Uterus (tissue), 4 donors: Measurements from ENCODE around the gene GCHFR. TPM values are rescaled to one million over a fixed set of nuclear protein-coding genes. Genes with fewer than 3 reads are reported as not detected.

Experiments used
- DNase-seq, 2 donors: peaks; one replicate each; pipeline ENCODE4 v3.0.0-alpha.2; 2019 to 2020
- H3K27ac ChIP-seq, 2 donors: fragments of 200-600 bp; sonication (generic); 1 replicate in 1 of 2; 2 replicates in 1 of 2; pipeline ENCODE4 v1.5.1; 2016 to 2018
- H3K27me3 ChIP-seq, 2 donors: fragments of 200-600 bp; sonication (generic); one replicate each; pipeline ENCODE4 v1.5.1; 2018 to 2019; ENCODE audit warnings: control low read depth in 1 of 2
- H3K36me3 ChIP-seq, 2 donors: fragments of 200-600 bp; sonication (generic); one replicate each; pipeline ENCODE4 v1.5.1; 2019; ENCODE audit warnings: control low read depth in 1 of 2
- H3K4me1 ChIP-seq, 2 donors: fragments of 200-600 bp; sonication (generic); one replicate each; pipeline ENCODE4 v1.5.1; 2018 to 2019; ENCODE audit warnings: control low read depth in 1 of 2
- H3K4me3 ChIP-seq, 2 donors: fragments of 200-600 bp; sonication (generic); 1 replicate in 1 of 2; 2 replicates in 1 of 2; pipeline ENCODE4 v1.5.1; 2018 to 2019; ENCODE audit warnings: mild to moderate bottlenecking in 1 of 2
- H3K9me3 ChIP-seq, 2 donors: fragments of 200-600 bp; sonication (generic); one replicate each; pipeline ENCODE4 v1.5.1; 2019; ENCODE audit warnings: control low read depth in 1 of 2
- POLR2A ChIP-seq, 2 donors: fragments of 450-650 bp; IDR thresholded peaks; one replicate each; pipeline ENCODE4 v1.6.1; 2016; ENCODE audit warnings: antibody characterized with exemption in 2 of 2, mild to moderate bottlenecking in 1 of 2, moderate library complexity in 1 of 2
- intact Hi-C: fragments of 100-400 bp; cut with DNase I; formaldehyde crosslinking; loops from one replicate; pipeline ENCODE4 v1.15.1; 2023; ENCODE audit warnings: low total_unique reads
- total RNA-seq, 4 donors: library from RNA; depleted of rRNA in 3 of 4; stranded (reverse); fragments of >200 nt in 3 of 4; gene quantifications; one replicate each; pipeline versions ENCODE4 v1.1.0 to v1.2.4, GENCODE V29; 2014 to 2023
- TF ChIP-seq, protein P1 (sequence below), 4 experiments: fragments of 200-600 bp in 2 of 4; fragments of 450-650 bp in 2 of 4; sonication (generic) in 2 of 4; IDR thresholded peaks; one replicate each; pipeline ENCODE4 v1.5.1; 2016 to 2019; ENCODE audit warnings: antibody characterized with exemption in 4 of 4, mild to moderate bottlenecking in 2 of 4, moderate library complexity in 1 of 4
- donor health status: DM: yes; HTN: yes; CAD: no.

Gene GCHFR
- total RNA-seq, 4 donors from 2014 or later: 6.2 to 113 (median 34.5) TPM

DNA sequence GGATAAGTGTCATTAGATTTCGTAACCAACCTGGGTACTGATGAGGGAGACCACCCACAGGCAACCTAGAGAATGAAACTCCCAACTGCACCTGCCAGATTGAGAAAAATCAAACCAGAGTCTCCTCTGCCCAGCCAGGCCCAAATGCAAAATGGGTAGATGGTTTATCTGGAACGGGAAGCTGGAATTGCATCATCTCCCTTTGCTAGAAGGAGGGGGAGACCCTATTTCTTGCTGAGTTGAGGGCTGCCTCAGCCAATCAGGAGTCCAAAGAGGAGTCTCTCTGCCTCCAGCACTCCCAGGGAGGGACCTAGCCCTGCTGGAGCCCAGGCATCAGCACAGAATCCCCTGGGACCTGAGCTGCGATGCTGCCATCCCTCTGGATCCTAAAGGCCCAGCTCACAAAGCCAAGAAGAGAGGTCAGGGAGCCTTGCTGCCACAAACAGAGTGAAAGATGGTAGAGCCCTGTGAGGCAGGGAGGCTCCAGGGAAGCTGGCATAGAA is 16.9 kb upstream of the GCHFR start:
- Histone ChIP-seq H3K27me3 (no peaks in the 10 kb centered on the region), H3K4me3 (no peak overlapping the region), H3K36me3 (no peaks in the 10 kb centered on the region), H3K27ac (no peak overlapping the region), H3K4me1 (no peaks in the 10 kb centered on the region), H3K9me3 (no peaks in the 10 kb centered on the region)
- TF ChIP-seq POLR2A (IDR thresholded peaks at IDR 0.05): no peak
- TF ChIP-seq, protein P1, sequence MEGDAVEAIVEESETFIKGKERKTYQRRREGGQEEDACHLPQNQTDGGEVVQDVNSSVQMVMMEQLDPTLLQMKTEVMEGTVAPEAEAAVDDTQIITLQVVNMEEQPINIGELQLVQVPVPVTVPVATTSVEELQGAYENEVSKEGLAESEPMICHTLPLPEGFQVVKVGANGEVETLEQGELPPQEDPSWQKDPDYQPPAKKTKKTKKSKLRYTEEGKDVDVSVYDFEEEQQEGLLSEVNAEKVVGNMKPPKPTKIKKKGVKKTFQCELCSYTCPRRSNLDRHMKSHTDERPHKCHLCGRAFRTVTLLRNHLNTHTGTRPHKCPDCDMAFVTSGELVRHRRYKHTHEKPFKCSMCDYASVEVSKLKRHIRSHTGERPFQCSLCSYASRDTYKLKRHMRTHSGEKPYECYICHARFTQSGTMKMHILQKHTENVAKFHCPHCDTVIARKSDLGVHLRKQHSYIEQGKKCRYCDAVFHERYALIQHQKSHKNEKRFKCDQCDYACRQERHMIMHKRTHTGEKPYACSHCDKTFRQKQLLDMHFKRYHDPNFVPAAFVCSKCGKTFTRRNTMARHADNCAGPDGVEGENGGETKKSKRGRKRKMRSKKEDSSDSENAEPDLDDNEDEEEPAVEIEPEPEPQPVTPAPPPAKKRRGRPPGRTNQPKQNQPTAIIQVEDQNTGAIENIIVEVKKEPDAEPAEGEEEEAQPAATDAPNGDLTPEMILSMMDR (IDR thresholded peaks at IDR 0.05): no peak
- intact Hi-C loops: no loop called here
- no peak for DNase-seq

DNA sequence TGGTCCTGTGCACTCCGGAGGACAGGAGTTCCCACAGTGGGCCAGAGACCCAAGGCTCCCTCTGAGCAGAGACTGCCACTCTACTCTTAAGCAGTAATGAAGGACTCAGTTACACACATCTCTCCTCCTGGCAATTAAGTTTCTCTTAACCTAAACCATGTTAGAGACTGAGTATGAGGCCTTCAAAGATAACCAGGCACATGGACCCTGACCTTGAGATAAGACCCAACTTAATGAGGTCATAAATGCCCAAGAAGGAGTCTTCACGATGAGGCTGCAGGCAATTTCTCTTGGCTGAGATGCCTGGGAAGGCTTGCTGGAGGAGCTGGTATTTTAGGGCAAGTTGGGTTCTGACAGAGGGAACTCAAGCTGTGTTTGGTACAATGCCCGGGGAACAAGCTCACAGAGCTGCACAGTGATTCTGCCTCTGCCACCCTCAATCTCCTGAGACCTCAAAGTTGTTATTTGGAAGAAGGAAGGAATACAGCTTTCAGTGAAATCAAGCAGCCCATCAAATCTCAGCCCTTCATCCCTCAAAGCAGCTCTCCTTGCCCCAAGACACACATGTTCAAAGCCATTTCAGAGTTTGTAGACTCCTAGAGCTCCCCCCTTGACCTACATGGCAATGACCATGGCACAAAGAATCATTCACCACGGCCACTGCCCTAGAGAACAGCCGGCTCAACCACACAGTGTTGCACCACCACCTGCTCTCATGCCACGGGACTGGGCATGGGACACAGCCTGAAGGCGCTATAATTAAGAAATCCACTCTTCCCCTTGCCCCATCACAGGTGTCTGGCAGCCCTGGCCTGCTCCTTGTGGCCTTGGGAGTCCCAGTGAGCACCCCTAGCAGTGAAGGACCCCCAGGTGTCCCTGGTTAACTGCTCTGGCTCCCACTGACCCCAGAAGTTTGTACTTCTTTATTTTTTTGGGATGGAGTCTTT is 15.9 kb upstream of the GCHFR start:
- no peaks in the 10 kb centered on the region for H3K36me3 ChIP-seq

DNA sequence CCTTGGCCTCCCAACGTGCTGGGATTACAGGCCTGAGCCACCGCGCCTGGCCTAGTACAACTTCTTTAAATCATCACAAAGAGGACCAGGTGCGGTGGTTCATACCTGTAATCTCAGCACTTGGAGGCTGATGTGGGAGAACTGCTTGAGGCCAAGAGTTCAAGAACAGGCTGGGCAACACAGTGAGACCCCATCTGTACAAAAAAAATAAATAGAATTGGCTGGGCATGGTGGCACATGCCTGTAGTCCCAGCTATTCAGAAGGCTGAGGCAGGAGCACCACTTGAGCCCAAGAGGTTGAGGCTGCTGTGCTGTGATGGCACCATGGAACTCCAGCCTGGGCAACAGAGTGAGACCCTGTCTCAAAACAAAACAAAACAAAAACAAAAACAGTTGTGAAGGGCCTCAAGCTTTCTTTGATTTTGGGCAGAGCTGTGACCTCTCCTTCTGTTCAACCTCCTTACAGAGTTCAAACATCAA is 14.7 kb upstream of the GCHFR start:
- no peak overlapping the region for H3K27ac ChIP-seq
- no peak for TF ChIP-seq POLR2A (IDR thresholded peaks at IDR 0.05)
- TF ChIP-seq, protein P1 (IDR thresholded peaks at IDR 0.05): no peak
- intact Hi-C loops: no loop called here
- no peaks in the 10 kb centered on the region for H3K4me1 ChIP-seq
- H3K4me3 ChIP-seq: no peak overlapping the region
- no peaks in the 10 kb centered on the region for H3K27me3 ChIP-seq
- no peaks in the 10 kb centered on the region for H3K36me3 ChIP-seq
- H3K9me3 ChIP-seq: no peaks in the 10 kb centered on the region
- no peak for DNase-seq

More for the DNA sequence above, 15.9 kb upstream of the GCHFR start:
- Histone ChIP-seq H3K9me3 (no peaks in the 10 kb centered on the region), H3K27me3 (no peaks in the 10 kb centered on the region), H3K27ac (no peak overlapping the region), H3K4me1 (no peaks in the 10 kb centered on the region), H3K4me3 (no peak overlapping the region)
- intact Hi-C loops: no loop called here
- no peak for DNase-seq
- TF ChIP-seq, protein P1 (IDR thresholded peaks at IDR 0.05): no peak
- no peak for TF ChIP-seq POLR2A (IDR thresholded peaks at IDR 0.05)

DNA sequence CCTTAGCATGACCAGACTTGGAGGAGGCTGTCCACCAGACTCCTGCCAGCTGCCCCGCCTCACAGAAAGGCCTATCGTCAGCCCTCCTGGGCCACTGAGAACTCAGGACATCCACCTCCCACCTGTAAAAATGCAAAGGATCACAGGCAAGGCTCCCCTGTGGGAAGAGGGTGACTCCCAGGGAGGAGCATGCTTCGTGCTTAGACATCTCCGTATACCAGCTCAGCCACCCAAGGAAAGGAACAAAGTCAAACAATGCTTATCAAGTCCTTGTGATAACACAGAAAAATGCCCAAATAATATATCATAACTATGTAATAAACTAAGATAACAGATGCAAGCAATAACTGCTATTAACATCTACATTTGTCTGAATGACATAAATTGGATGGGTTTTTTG is 13.0 kb upstream of the GCHFR start:
- H3K36me3 ChIP-seq: no peaks in the 10 kb centered on the region
- H3K4me3 ChIP-seq: no peak overlapping the region
- no peak for TF ChIP-seq POLR2A (IDR thresholded peaks at IDR 0.05)
- TF ChIP-seq, protein P1 (IDR thresholded peaks at IDR 0.05): no peak
- H3K27me3 ChIP-seq: no peaks in the 10 kb centered on the region
- H3K27ac ChIP-seq: no peak overlapping the region
- H3K9me3 ChIP-seq: no peaks in the 10 kb centered on the region
- H3K4me1 ChIP-seq: no peaks in the 10 kb centered on the region
- no peak for DNase-seq
- intact Hi-C loops: no loop called here

DNA sequence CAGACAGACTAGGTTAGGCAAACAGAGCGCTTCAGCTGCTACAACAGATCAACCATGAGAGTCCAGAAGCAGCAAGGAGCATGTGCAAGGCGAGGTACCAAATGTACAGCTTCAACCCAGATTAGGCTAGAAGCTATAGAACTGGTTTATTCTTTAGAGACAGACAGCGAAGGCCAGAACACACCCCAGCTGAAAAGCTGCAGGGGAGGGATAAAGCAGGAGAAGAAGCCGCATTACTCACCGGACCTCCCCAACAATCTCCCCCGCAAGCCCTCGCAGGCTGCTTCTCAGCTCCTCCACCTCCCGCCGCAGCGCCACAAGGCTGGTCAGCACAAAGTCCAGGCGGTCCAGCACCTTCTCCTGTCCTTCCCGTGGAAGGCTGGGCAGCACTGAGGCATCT is 12.1 kb upstream of the GCHFR start:
- DNase-seq: no peak
- no peaks in the 10 kb centered on the region for H3K27me3 ChIP-seq
- no peak for TF ChIP-seq POLR2A (IDR thresholded peaks at IDR 0.05)
- TF ChIP-seq, protein P1 (IDR thresholded peaks at IDR 0.05): no peak
- no peak overlapping the region for H3K27ac ChIP-seq
- H3K4me3 ChIP-seq: no peak overlapping the region
- H3K4me1 ChIP-seq: no peaks in the 10 kb centered on the region
- H3K9me3 ChIP-seq: no peaks in the 10 kb centered on the region
- intact Hi-C loops: no loop called here
- H3K36me3 ChIP-seq: no peaks in the 10 kb centered on the region
